GM23248 (cell line): Measurements from ENCODE around the gene SPG7.

Source experiments
- EZH2 ChIP-seq: fragments of 200-600 bp; sonication (generic); IDR thresholded peaks from 2 replicates; pipeline ENCODE4 v1.6.1; 2018; ENCODE audit warnings: antibody characterized with exemption, mild to moderate bottlenecking; ENCODE audit not compliant: insufficient read depth, poor library complexity, severe bottlenecking
- EZH2phosphoT487 ChIP-seq: fragments of 200-600 bp; sonication (generic); IDR thresholded peaks from 2 replicates; pipeline ENCODE4 v1.6.1; 2018; ENCODE audit warnings: antibody characterized with exemption, moderate library complexity, mild to moderate bottlenecking, low read depth; ENCODE audit not compliant: insufficient read depth

DNA sequence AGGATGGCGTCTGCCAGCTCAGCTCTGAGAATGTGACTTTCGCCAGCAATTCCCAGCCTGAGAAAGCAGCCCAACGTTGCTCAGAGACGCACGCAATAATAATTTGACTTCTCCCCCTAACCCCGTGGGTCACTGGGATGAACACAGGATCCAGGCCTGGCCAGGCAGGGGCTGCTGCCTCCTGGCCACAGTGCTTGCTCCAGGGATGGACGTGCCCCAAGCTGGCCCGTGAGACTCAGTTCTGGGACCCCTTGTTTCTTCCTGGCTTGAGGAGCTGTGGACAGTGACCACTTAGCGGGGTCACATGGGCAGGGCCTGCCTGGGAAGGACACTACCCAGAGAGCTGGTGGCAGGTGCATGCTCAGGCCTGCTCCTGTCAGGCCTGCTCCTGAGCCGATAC is 91.7 kb downstream of the SPG7 start:
- TF ChIP-seq EZH2 (no peak), EZH2phosphoT487 (no peak)
